H9 (cell line): Measurements from ENCODE around the gene PEPD. TPM values are rescaled to one million over a fixed set of nuclear protein-coding genes. Genes with fewer than 3 reads are reported as not detected.

Source experiments
- DNase-seq: peaks from one replicate; pipeline ENCODE4 v3.0.0-alpha.2; 2017
- H2AFZ ChIP-seq: one replicate; pipeline ENCODE4 v1.6.1; 2013; ENCODE audit warnings: mild to moderate bottlenecking, low read length, control low read depth, moderate library complexity
- H2AK5ac ChIP-seq: 2 replicates; pipeline ENCODE4 v1.6.1; 2013; ENCODE audit warnings: low read length, control low read depth, mixed read lengths; ENCODE audit not compliant: insufficient read length
- H2BK120ac ChIP-seq: one replicate; pipeline ENCODE4 v1.6.1; 2013; ENCODE audit warnings: low read depth, mild to moderate bottlenecking, low read length, control low read depth, inconsistent platforms; ENCODE audit not compliant: poor library complexity, severe bottlenecking
- H2BK12ac ChIP-seq: 2 replicates; pipeline ENCODE4 v1.6.1; 2013; ENCODE audit warnings: low read length, control low read depth, mixed read lengths, low read depth; ENCODE audit not compliant: insufficient read length
- H2BK15ac ChIP-seq: 2 replicates; pipeline ENCODE4 v1.6.1; 2013; ENCODE audit warnings: low read depth, low read length, control low read depth
- H2BK20ac ChIP-seq: one replicate; pipeline ENCODE4 v1.6.1; 2013; ENCODE audit warnings: low read depth, mild to moderate bottlenecking, low read length, control low read depth, inconsistent platforms; ENCODE audit not compliant: poor library complexity, severe bottlenecking
- H2BK5ac ChIP-seq: 2 replicates; pipeline ENCODE4 v1.6.1; 2013; ENCODE audit warnings: low read length, control low read depth, mixed read lengths; ENCODE audit not compliant: insufficient read length
- H3K14ac ChIP-seq: 2 replicates; pipeline ENCODE4 v1.6.1; 2013; ENCODE audit warnings: low read length, control low read depth; ENCODE audit not compliant: insufficient read depth
- H3K18ac ChIP-seq: 2 replicates; pipeline ENCODE4 v1.6.1; 2013; ENCODE audit warnings: low read depth, mild to moderate bottlenecking, mixed read lengths, low read length, control low read depth; ENCODE audit not compliant: insufficient read length
- H3K23ac ChIP-seq: 2 replicates; pipeline ENCODE4 v1.6.1; 2013; ENCODE audit warnings: low read length, control low read depth, mixed read lengths, low read depth; ENCODE audit not compliant: insufficient read length
- H3K23me2 ChIP-seq: 2 replicates; pipeline ENCODE4 v1.6.1; 2013; ENCODE audit warnings: low read depth, mild to moderate bottlenecking, mixed read lengths, low read length, control low read depth; ENCODE audit not compliant: insufficient read length, poor library complexity, severe bottlenecking
- H3K27ac ChIP-seq: 2 replicates; pipeline ENCODE4 v1.5.1; 2013; ENCODE audit warnings: low read length, control low read depth, mixed read lengths, low read depth; ENCODE audit not compliant: insufficient read length
- H3K27me3 ChIP-seq: 2 replicates; pipeline ENCODE4 v1.6.1; 2013; ENCODE audit warnings: low read length, control low read depth, inconsistent platforms; ENCODE audit not compliant: insufficient read depth
- H3K4ac ChIP-seq: 2 replicates; pipeline ENCODE4 v1.6.1; 2013; ENCODE audit warnings: low read depth, mild to moderate bottlenecking, control low read depth, inconsistent platforms, low read length, moderate library complexity
- H3K4me1 ChIP-seq: 2 replicates; pipeline ENCODE4 v1.6.1; 2013; ENCODE audit warnings: low read length, control low read depth, inconsistent platforms; ENCODE audit not compliant: insufficient read depth
- H3K4me2 ChIP-seq: 2 replicates; pipeline ENCODE4 v1.6.1; 2013; ENCODE audit warnings: low read length, control low read depth, mixed read lengths; ENCODE audit not compliant: insufficient read length, insufficient read depth
- H3K56ac ChIP-seq: 2 replicates; pipeline ENCODE4 v1.6.1; 2013; ENCODE audit warnings: low read depth, mild to moderate bottlenecking, mixed read lengths, low read length, control low read depth; ENCODE audit not compliant: insufficient read length
- H3K79me1 ChIP-seq: 2 replicates; pipeline ENCODE4 v1.6.1; 2013; ENCODE audit warnings: low read depth, mild to moderate bottlenecking, moderate library complexity, low read length, control low read depth, inconsistent platforms; ENCODE audit not compliant: insufficient read depth, poor library complexity, severe bottlenecking
- H3K79me2 ChIP-seq: 2 replicates; pipeline ENCODE4 v1.6.1; 2013; ENCODE audit warnings: low read length, control low read depth, inconsistent platforms; ENCODE audit not compliant: insufficient read depth
- H3K9ac ChIP-seq: 2 replicates; pipeline ENCODE4 v1.6.1; 2013; ENCODE audit warnings: low read length, control low read depth, mixed read lengths; ENCODE audit not compliant: insufficient read length; ENCODE audit errors: extremely low read depth
- H3K9me3 ChIP-seq: one replicate; pipeline ENCODE4 v1.6.1; 2013; ENCODE audit warnings: low read depth, low read length, inconsistent platforms; ENCODE audit not compliant: control insufficient read depth
- H3T11ph ChIP-seq: one replicate; pipeline ENCODE4 v1.6.1; 2013; ENCODE audit warnings: mild to moderate bottlenecking, low read length, control low read depth, inconsistent platforms
- H4K20me1 ChIP-seq: one replicate; pipeline ENCODE4 v1.6.1; 2013; ENCODE audit not compliant: control insufficient read depth, insufficient read length, insufficient read depth
- H4K5ac ChIP-seq: 2 replicates; pipeline ENCODE4 v1.6.1; 2013; ENCODE audit warnings: low read depth, mild to moderate bottlenecking, mixed read lengths, low read length, control low read depth; ENCODE audit not compliant: insufficient read length
- H4K8ac ChIP-seq: replicated peaks from 2 replicates; pipeline ENCODE4 v1.6.1; 2013; ENCODE audit warnings: low read length, control low read depth, mixed read lengths, low read depth; ENCODE audit not compliant: insufficient read length
- H4K91ac ChIP-seq: 2 replicates; pipeline ENCODE4 v1.6.1; 2013; ENCODE audit warnings: low read depth, mild to moderate bottlenecking, moderate library complexity, mixed read lengths, low read length, control low read depth; ENCODE audit not compliant: insufficient read length
- H3K27ac Mint-ChIP-seq, 3 experiments: 2 replicates in 2 of 3; 3 replicates in 1 of 3; pipeline ENCODE4 v1.8.0; 2020 to 2021; ENCODE audit warnings: mixed read lengths in 3 of 3, mild to moderate bottlenecking in 1 of 3, moderate library complexity in 1 of 3
- H3K27me3 Mint-ChIP-seq: 2 replicates; pipeline ENCODE4 v1.8.0; 2021; ENCODE audit warnings: low read depth, mild to moderate bottlenecking, moderate library complexity, mixed read lengths
- H3K36me3 Mint-ChIP-seq, 3 experiments: 2 replicates in 2 of 3; 3 replicates in 1 of 3; pipeline ENCODE4 v1.8.0; 2020 to 2021; ENCODE audit warnings: low read depth in 3 of 3, mixed read lengths in 3 of 3; ENCODE audit not compliant: insufficient read depth in 1 of 3
- H3K4me1 Mint-ChIP-seq, 2 experiments: 2 replicates each; pipeline ENCODE4 v1.8.0; 2020; ENCODE audit warnings: mixed read lengths in 2 of 2
- H3K4me3 Mint-ChIP-seq, 2 experiments: 2 replicates in 1 of 2; 3 replicates in 1 of 2; pipeline ENCODE4 v1.8.0; 2020 to 2021; ENCODE audit warnings: mild to moderate bottlenecking in 2 of 2, mixed read lengths in 2 of 2, moderate library complexity in 1 of 2
- H3K9me3 Mint-ChIP-seq, 2 experiments: 2 replicates in 1 of 2; 3 replicates in 1 of 2; pipeline ENCODE4 v1.8.0; 2020; ENCODE audit warnings: mild to moderate bottlenecking in 2 of 2, mixed read lengths in 2 of 2, moderate library complexity in 1 of 2
- WGBS: extraction: QIAGEN DNeasy Blood & Tissue Kit; methylation state at CpG from one replicate; pipeline ENCODE4 v1.1.7; 2013; ENCODE audit warnings: missing lambda C conversion rate, low lambda C conversion rate, mixed read lengths; ENCODE audit not compliant: insufficient read length; ENCODE audit errors: extremely low coverage; 5-methylcytosine and 5-hydroxymethylcytosine counted together
- total RNA-seq: library from RNA; stranded (reverse); gene quantifications from 2 replicates; pipeline ENCODE4 v1.2.1, GENCODE V29; 2021
- TF ChIP-seq, protein P1 (sequence below): fragments of 200-600 bp; sonication (generic); conservative IDR thresholded peaks from 3 replicates; pipeline ENCODE4 v1.8.0; 2021; ENCODE audit warnings: antibody characterized with exemption, mild to moderate bottlenecking

PEPD gene
- total RNA-seq, 1 experiment from 2014 or later = 52.8 TPM

DNA sequence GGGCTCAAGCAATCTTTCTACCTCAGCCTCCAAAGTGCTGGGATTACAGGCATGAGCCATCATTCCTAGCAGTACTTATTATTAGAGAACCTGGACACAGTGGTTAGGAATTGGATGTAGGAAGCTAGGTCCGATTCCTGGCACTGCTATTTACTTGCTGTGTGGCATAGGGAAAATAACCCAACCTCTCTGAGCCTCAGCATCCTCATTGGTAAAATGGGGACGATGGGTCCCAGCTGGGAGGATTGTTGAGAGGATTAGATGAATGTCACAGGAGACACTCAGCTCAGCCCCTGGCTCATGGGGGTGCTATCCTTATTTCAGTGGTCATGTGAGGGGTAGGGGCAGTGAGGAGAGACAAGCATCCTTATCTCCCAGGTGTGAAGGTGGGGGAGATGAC, 6.8 kb upstream of the PEPD start:
- Mint-ChIP-seq H3K4me1 (peaks cover 11 to 28% of the 10 kb centered on the region in 2 experiments; a peak in 3 of 4 replicates), H3K4me3 (no peak overlapping the region), H3K9me3 (no peaks in the 10 kb centered on the region; a peak in 1 of 5 replicates), H3K36me3 (no peaks in the 10 kb centered on the region), H3K27me3 (peaks cover 11% of the 10 kb centered on the region), H3K27ac (peak overlapping the region in 1 of 3 experiments; percentile 85; a peak in 1 of 7 replicates)
- no peak overlapping the region for H3T11ph ChIP-seq
- no peak overlapping the region for H4K5ac ChIP-seq
- H3K27ac ChIP-seq = no peak overlapping the region
- H3K56ac ChIP-seq = no peak overlapping the region
- no peaks in the 10 kb centered on the region for H3K79me2 ChIP-seq
- H2AK5ac ChIP-seq = no peak overlapping the region
- H3K9me3 ChIP-seq = no peaks in the 10 kb centered on the region
- no peak overlapping the region for H3K9ac ChIP-seq
- H2AFZ ChIP-seq = no peak overlapping the region
- no peak overlapping the region for H3K4ac ChIP-seq
- no peak overlapping the region for H2BK5ac ChIP-seq
- no peaks in the 10 kb centered on the region for H3K79me1 ChIP-seq
- no peak overlapping the region for H3K23ac ChIP-seq
- H4K8ac ChIP-seq = no peak overlapping the region
- H3K4me2 ChIP-seq = no peak overlapping the region
- H3K27me3 ChIP-seq = no peaks in the 10 kb centered on the region
- no CpG with 5 or more reads among the region's 2 CpGs for WGBS
- no peak overlapping the region for H2BK20ac ChIP-seq
- TF ChIP-seq, protein P1, sequence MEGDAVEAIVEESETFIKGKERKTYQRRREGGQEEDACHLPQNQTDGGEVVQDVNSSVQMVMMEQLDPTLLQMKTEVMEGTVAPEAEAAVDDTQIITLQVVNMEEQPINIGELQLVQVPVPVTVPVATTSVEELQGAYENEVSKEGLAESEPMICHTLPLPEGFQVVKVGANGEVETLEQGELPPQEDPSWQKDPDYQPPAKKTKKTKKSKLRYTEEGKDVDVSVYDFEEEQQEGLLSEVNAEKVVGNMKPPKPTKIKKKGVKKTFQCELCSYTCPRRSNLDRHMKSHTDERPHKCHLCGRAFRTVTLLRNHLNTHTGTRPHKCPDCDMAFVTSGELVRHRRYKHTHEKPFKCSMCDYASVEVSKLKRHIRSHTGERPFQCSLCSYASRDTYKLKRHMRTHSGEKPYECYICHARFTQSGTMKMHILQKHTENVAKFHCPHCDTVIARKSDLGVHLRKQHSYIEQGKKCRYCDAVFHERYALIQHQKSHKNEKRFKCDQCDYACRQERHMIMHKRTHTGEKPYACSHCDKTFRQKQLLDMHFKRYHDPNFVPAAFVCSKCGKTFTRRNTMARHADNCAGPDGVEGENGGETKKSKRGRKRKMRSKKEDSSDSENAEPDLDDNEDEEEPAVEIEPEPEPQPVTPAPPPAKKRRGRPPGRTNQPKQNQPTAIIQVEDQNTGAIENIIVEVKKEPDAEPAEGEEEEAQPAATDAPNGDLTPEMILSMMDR = no peak
- no peak overlapping the region for H2BK15ac ChIP-seq
- H3K14ac ChIP-seq = no peak overlapping the region
- no peak overlapping the region for H2BK120ac ChIP-seq
- DNase-seq = no peak
- no peak overlapping the region for H3K18ac ChIP-seq
- H3K4me1 ChIP-seq = peaks cover 12% of the 10 kb centered on the region; the same call in 1 of the 2 replicates
- H2BK12ac ChIP-seq = no peak overlapping the region
- no peaks in the 10 kb centered on the region for H4K20me1 ChIP-seq
- no peaks in the 10 kb centered on the region for H3K23me2 ChIP-seq
- H4K91ac ChIP-seq = no peak overlapping the region
